DND-41 (cell line): ENCODE results near the gene NUTF2.

Experiments used
- EZH2 ChIP-seq: IDR thresholded peaks from 3 replicates; pipeline ENCODE4 v1.6.1; 2012; ENCODE audit warnings: borderline replicate concordance, low read depth, mild to moderate bottlenecking, moderate library complexity, low read length, inconsistent platforms; ENCODE audit not compliant: severe bottlenecking
- TF ChIP-seq, protein P1 (sequence below): IDR thresholded peaks from 2 replicates; pipeline ENCODE4 v1.5.1; 2012; ENCODE audit warnings: borderline replicate concordance, low read length, moderate library complexity, mild to moderate bottlenecking; ENCODE audit not compliant: poor library complexity, severe bottlenecking; ENCODE audit errors: extremely low read depth

DNA sequence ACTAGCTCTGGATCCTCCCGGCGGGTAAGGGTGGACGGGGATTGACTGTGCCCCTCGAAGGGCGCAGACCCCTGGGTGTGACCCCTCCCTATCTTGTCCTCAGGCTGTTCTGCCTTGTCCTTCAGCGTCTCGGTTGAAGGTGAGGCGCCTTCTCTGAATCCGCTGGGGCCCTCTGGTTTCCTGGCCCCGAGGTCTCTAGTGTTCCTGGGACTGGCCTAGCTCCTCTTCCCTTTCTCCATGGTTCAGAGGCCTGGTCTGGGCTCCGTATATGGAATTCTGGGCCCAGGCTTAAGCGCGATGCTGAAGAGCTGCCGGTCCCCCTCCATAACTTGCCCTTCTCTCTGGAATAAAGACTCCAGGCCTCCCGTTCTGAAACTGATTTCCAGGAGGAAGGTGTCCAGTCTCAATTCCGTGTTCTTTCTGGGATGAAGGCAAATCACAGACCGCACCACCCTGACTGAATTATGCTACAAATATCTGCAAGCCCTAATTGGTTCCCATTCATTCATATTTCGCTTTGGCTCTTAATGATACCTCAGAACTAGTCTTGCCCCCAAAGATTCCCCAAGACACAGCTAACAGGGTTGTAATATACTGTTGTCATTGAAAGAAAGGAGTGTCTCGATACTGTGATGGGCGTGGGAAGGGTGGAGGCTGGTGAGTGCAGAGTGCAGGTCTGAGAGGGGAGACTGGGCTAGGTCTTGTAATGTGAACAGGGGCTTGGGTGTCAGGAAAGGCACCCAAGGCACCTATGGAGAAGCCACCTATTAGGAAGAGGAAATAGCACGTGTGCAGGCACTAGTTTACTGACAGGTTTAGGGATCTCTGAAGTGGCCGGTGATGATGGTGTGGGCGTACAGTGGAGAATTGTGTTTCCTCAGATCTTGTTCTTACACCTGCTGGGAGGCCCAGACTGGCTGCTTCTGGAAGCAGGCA is 27.0 kb downstream of the NUTF2 start:
- TF ChIP-seq, protein P1, sequence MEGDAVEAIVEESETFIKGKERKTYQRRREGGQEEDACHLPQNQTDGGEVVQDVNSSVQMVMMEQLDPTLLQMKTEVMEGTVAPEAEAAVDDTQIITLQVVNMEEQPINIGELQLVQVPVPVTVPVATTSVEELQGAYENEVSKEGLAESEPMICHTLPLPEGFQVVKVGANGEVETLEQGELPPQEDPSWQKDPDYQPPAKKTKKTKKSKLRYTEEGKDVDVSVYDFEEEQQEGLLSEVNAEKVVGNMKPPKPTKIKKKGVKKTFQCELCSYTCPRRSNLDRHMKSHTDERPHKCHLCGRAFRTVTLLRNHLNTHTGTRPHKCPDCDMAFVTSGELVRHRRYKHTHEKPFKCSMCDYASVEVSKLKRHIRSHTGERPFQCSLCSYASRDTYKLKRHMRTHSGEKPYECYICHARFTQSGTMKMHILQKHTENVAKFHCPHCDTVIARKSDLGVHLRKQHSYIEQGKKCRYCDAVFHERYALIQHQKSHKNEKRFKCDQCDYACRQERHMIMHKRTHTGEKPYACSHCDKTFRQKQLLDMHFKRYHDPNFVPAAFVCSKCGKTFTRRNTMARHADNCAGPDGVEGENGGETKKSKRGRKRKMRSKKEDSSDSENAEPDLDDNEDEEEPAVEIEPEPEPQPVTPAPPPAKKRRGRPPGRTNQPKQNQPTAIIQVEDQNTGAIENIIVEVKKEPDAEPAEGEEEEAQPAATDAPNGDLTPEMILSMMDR = no peak
- no peak for TF ChIP-seq EZH2
